RWPE2 (cell line): ENCODE data around the gene RBMS3.

Experiments
- ATAC-seq: fragments of 200-7000 bp; cut with Tn5 transposase; 3 replicates; pipeline ENCODE4 v1.9.1; 2021; ENCODE audit warnings: low read depth
- DNase-seq: peaks from one replicate; pipeline ENCODE4 v3.0.0-alpha.2; 2020; ENCODE audit warnings: low spot score
- H3K27ac ChIP-seq: fragments of 450-650 bp; 2 replicates; pipeline ENCODE4 v1.5.1; 2017; ENCODE audit warnings: mild to moderate bottlenecking; ENCODE audit not compliant: poor library complexity, severe bottlenecking
- H3K27me3 ChIP-seq: fragments of 250-450 bp; sonication (Bioruptor Pico); 2 replicates; pipeline ENCODE4 v1.5.1; 2021; ENCODE audit warnings: mild to moderate bottlenecking, moderate library complexity; ENCODE audit not compliant: insufficient read depth, poor library complexity, severe bottlenecking
- H3K36me3 ChIP-seq: fragments of 250-450 bp; sonication (Bioruptor Pico); 2 replicates; pipeline ENCODE4 v1.5.1; 2020; ENCODE audit warnings: low read depth, mild to moderate bottlenecking, moderate library complexity
- H3K4me1 ChIP-seq: fragments of 250-450 bp; sonication (Bioruptor Pico); 2 replicates; pipeline ENCODE4 v1.5.1; 2021; ENCODE audit warnings: mild to moderate bottlenecking, moderate library complexity; ENCODE audit not compliant: insufficient read depth, poor library complexity, severe bottlenecking
- H3K4me3 ChIP-seq: fragments of 250-450 bp; sonication (Bioruptor Pico); 2 replicates; pipeline ENCODE4 v1.5.1; 2021; ENCODE audit warnings: mild to moderate bottlenecking, moderate library complexity; ENCODE audit not compliant: severe bottlenecking
- H3K9me3 ChIP-seq: fragments of 250-450 bp; sonication (Bioruptor Pico); 2 replicates; pipeline ENCODE4 v1.5.1; 2021; ENCODE audit warnings: mild to moderate bottlenecking, moderate library complexity; ENCODE audit not compliant: severe bottlenecking
- TF ChIP-seq, protein P1 (sequence below): fragments of 450-650 bp; IDR thresholded peaks from one replicate; pipeline ENCODE4 v1.5.1; 2017; ENCODE audit warnings: mild to moderate bottlenecking, moderate library complexity; ENCODE audit not compliant: poor library complexity, severe bottlenecking

RBMS3 gene

DNA sequence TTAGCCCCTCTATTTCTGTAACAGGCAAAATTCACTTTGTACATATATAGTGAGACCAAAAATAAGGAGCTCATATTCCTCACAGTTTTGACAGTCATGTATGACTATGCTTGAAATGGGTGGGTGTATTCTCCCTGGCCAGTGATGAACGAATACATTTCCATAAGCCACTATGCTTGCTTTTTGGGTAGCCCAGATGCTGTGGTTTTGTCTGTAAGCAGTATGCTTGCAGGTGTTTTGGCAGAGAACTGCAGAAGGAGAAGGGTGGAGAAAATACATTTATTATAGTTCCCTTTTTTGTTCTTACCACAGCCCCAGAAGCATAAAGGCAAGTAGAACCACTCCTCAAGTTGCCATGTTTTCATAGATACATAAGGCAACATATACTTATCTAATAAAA lies 131.2 kb downstream of the RBMS3 start:
- ATAC-seq (no peak), DNase-seq (no peak)
- H3K27ac ChIP-seq, result no peak overlapping the region

DNA sequence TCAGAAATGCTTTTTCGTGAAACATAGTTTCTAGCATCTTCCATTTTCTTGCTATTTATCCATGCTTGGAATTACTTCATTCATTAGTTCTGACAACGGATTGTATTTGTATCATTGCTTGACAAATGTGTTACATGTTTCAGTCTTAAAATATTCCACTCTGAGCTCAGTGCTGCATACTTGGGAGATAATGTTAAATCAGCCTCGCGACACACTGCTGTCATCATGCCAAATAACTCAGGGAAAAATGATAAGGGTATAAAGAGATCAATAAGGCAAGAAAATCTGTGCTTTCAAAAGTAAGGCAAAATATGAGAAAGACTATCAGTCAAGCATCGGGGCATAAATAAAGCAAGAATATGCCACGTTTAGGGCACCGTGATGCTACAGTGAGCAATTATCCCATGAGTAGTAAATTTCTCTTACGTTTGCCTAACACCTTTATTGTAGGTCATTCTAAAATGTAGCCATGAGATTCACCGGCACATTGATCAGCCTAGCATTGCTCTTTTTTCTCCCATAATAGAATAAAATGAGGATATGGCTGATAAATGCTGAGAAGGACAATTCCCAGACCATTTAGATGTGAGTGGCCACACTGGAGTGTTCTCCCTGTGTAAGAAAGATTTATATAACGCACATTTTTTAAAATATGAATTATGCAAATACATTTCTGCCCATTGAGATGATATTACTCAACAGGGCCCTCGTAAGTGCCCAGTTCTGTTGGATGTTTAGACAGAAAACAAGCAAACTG lies 133.8 kb downstream of the RBMS3 start:
- Histone ChIP-seq H3K4me1 (no peaks in the 10 kb centered on the region), H3K27me3 (no peaks in the 10 kb centered on the region), H3K36me3 (0 out of 2 replicates have a peak, but pooled peaks cover 3% of the 10 kb centered on the region), H3K27ac (no peak overlapping the region), H3K4me3 (no peak overlapping the region), H3K9me3 (no peaks in the 10 kb centered on the region)
- TF ChIP-seq, protein P1, sequence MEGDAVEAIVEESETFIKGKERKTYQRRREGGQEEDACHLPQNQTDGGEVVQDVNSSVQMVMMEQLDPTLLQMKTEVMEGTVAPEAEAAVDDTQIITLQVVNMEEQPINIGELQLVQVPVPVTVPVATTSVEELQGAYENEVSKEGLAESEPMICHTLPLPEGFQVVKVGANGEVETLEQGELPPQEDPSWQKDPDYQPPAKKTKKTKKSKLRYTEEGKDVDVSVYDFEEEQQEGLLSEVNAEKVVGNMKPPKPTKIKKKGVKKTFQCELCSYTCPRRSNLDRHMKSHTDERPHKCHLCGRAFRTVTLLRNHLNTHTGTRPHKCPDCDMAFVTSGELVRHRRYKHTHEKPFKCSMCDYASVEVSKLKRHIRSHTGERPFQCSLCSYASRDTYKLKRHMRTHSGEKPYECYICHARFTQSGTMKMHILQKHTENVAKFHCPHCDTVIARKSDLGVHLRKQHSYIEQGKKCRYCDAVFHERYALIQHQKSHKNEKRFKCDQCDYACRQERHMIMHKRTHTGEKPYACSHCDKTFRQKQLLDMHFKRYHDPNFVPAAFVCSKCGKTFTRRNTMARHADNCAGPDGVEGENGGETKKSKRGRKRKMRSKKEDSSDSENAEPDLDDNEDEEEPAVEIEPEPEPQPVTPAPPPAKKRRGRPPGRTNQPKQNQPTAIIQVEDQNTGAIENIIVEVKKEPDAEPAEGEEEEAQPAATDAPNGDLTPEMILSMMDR, result no peak
- ATAC-seq, result no peak
- DNase-seq, result no peak

More for the DNA sequence above, 131.2 kb downstream of the RBMS3 start:
- Histone ChIP-seq H3K36me3 (no peaks in the 10 kb centered on the region), H3K27me3 (no peaks in the 10 kb centered on the region), H3K4me3 (no peak overlapping the region), H3K4me1 (no peaks in the 10 kb centered on the region), H3K9me3 (no peaks in the 10 kb centered on the region)
- TF ChIP-seq, protein P1, result no peak

DNA sequence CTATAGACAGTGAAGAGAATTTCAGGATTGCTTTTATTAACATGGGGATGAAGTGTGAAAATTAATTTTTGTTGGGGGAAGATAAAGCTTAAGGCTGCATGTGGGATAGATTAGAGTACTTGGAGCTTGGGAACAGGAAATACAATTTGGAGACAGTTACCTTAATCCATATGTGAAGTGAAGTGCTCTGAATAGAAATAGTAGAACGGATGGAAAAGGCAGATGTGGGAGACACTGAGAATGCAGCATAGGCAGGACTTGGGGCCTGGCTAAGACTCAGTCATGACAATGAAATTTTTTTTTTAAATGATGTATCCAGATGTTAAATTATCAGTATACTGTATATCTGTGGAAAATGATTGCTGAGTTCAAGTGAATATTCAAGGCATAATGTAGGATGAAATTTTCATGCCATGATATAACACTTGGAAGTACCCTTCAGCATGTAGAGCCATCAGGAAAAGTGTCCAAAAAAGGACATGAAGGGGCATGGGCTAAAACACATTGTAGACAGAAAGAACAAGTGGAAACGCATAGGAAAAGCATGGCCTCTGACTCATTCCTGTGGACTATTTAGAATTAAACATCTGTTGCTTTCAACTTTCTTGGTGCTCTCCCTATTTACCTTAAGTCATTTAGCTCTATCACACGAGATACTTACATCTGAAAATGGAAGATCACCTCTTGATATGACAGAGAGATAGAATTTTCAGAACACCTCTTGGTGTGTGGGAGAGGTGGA lies 134.8 kb downstream of the RBMS3 start:
- no peak for DNase-seq
- Histone ChIP-seq H3K36me3 (0 out of 2 replicates have a peak, but pooled peaks cover 3% of the 10 kb centered on the region), H3K4me1 (no peaks in the 10 kb centered on the region), H3K27me3 (no peaks in the 10 kb centered on the region), H3K4me3 (no peak overlapping the region), H3K27ac (no peak overlapping the region), H3K9me3 (no peaks in the 10 kb centered on the region)
- no peak for ATAC-seq
- TF ChIP-seq, protein P1, result no peak

DNA sequence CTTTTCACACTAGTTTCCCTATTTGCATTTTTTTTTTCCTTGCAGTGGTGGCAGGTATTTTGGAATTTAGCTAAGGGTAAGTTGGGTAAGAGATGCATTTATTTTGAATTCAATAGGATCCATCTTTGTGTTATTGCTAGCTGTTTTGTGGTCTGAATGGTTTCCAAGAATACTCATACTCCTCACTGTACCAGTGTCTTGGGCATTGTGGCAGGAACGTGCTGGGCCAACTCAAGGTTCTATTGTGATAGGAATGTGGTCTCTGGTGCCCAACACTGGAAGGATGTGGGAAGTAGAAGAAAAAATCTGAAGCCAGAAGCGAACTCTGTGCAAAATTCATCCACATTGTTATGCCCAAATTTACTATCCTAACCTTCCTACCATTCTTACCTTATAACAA lies 135.6 kb downstream of the RBMS3 start:
- Histone ChIP-seq H3K4me1 (no peaks in the 10 kb centered on the region), H3K27me3 (no peaks in the 10 kb centered on the region), H3K27ac (no peak overlapping the region), H3K4me3 (no peak overlapping the region), H3K9me3 (no peaks in the 10 kb centered on the region), H3K36me3 (0 out of 2 replicates have a peak, but pooled peaks cover 3% of the 10 kb centered on the region)
- TF ChIP-seq, protein P1, result no peak
- DNase-seq, result no peak
- ATAC-seq, result no peak
